Natural killer cell treated with Interleukin-12 subunit alpha and Interleukin-12 subunit beta and Interleukin-15 and Interleukin-18, amount 100 ng/mL, for 72 hours (primary cell): ENCODE measurements around the gene ATP5MG. TPM values are rescaled to one million over a fixed set of nuclear protein-coding genes. Genes with fewer than 3 reads are reported as not detected.
A peak's percentile ranks its signal among the peaks of the same experiment; 100 is the strongest.

Experiments used
- ATAC-seq, 2 donors: fragments of 150-1000 bp; cut with Tn5 transposase in 1 of 2; sonication (Bioruptor Pico), chemical (Tn5 transposase) in 1 of 2; 2 replicates each; pipeline ENCODE4 v1.10.0; 2021
- DNase-seq: peaks from one replicate; pipeline ENCODE4 v3.0.0; 2022; ENCODE audit warnings: low spot score
- H3K27ac Mint-ChIP-seq, 2 donors: 1 replicate in 1 of 2; 2 replicates in 1 of 2; pipeline ENCODE4 v1.8.0; 2022; ENCODE audit warnings: mixed read lengths in 2 of 2, mild to moderate bottlenecking in 1 of 2, moderate library complexity in 1 of 2
- H3K27me3 Mint-ChIP-seq, 2 donors: 1 replicate in 1 of 2; 2 replicates in 1 of 2; pipeline ENCODE4 v1.8.0; 2022; ENCODE audit warnings: mixed read lengths in 2 of 2
- H3K36me3 Mint-ChIP-seq: one replicate; pipeline ENCODE4 v1.8.0; 2022; ENCODE audit warnings: mixed read lengths
- H3K4me1 Mint-ChIP-seq, 2 donors: 1 replicate in 1 of 2; 2 replicates in 1 of 2; pipeline ENCODE4 v1.8.0; 2022; ENCODE audit warnings: low read depth in 2 of 2, mixed read lengths in 2 of 2, mild to moderate bottlenecking in 1 of 2
- H3K4me3 Mint-ChIP-seq: one replicate; pipeline ENCODE4 v1.8.0; 2022; ENCODE audit warnings: mixed read lengths
- H3K9me3 Mint-ChIP-seq: 2 replicates; pipeline ENCODE4 v1.8.0; 2022; ENCODE audit warnings: mixed read lengths
- total RNA-seq, 2 donors: library from RNA; stranded (reverse); gene quantifications; one replicate each; pipeline ENCODE4 v1.2.3, GENCODE V29; 2022

Gene ATP5MG
- total RNA-seq, 2 donors from 2014 or later, result 183 to 189 TPM

DNA sequence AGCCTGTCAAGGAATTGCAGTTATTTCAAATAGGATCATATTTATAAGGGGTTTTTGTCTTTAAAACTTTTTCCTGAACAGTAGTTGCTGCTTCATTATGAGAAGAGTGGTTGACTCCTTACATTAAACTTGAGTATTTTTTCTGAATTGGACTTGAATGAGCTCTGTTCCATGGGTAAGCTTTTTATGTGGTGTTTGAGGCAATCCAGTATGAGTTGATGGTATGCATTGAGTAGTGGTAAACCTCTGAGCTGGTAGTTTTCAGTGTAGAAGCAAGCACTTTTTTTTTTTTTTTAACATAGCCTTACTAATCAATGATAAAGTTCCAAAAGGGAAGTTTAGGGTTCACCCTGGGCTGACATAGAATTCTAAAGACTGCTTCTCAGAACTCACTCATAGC is 38.2 kb downstream of the ATP5MG start:
- H3K36me3 Mint-ChIP-seq, result no peaks in the 10 kb centered on the region
- no peak for ATAC-seq
- no peak for DNase-seq
- no peaks in the 10 kb centered on the region for H3K27me3 Mint-ChIP-seq
- H3K9me3 Mint-ChIP-seq, result no peaks in the 10 kb centered on the region
- H3K4me1 Mint-ChIP-seq, result peaks cover 61 to 69% of the 10 kb centered on the region in 2 donors
- peak overlapping the region; percentile 84 to 97 for H3K27ac Mint-ChIP-seq
- peak overlapping the region; percentile 87 for H3K4me3 Mint-ChIP-seq

DNA sequence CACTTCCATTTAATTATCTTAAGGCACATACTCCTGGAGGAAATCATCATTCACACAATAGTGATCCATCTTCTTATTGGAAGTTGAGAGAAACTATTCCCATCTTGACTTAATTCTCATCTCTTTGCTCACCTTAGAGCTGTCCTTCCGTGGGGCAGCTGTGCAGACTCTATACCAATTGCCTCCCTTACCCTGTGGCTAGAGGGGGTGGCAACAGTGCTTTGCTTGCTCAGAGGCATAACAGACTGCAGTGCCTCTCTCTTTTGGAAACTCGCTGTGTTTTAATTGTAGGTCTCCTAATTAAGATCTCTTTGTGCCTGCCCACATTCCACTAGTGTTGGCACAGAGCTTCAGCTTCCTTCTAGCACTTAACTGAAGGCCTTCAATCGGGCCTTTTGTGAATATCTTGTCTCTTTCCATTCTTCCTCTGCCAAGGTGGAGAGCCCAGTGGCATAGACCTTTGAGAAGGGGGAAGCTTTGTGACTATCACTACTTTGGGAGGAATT is 40.4 kb downstream of the ATP5MG start:
- H3K4me1 Mint-ChIP-seq, result peaks cover 70 to 80% of the 10 kb centered on the region in 2 donors
- H3K9me3 Mint-ChIP-seq, result no peaks in the 10 kb centered on the region
- ATAC-seq, result no peak
- peak overlapping the region; percentile 84 to 97 for H3K27ac Mint-ChIP-seq
- H3K36me3 Mint-ChIP-seq, result peaks cover 5% of the 10 kb centered on the region
- no peaks in the 10 kb centered on the region for H3K27me3 Mint-ChIP-seq
- H3K4me3 Mint-ChIP-seq, result peak overlapping the region; percentile 87
- no peak for DNase-seq

DNA sequence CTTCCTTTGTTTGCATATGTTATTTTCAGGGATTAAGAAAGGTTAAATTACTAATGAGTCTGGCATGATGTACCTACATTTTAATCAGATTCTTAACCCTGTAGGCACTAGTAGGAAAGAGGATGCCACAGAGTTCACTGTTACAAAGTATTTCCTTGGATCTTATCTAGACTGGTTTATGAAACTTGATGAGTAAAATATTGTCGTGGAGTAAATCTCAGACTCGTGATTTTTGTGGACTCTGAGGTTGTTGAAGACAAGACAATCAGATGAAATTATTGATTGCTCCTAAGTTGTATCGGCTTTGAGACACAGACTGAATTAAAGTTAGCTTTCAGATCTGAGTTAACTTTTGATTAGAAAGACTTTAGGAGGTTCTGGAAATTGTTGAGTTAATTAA is 40.9 kb downstream of the ATP5MG start:
- no peaks in the 10 kb centered on the region for H3K27me3 Mint-ChIP-seq
- H3K27ac Mint-ChIP-seq, result peak overlapping the region; percentile 84 to 97
- no peak for ATAC-seq
- no peak for DNase-seq
- peaks cover 5% of the 10 kb centered on the region for H3K36me3 Mint-ChIP-seq
- H3K4me1 Mint-ChIP-seq, result peaks cover 73 to 84% of the 10 kb centered on the region in 2 donors
- peak overlapping the region; percentile 87 for H3K4me3 Mint-ChIP-seq
- H3K9me3 Mint-ChIP-seq, result no peaks in the 10 kb centered on the region

DNA sequence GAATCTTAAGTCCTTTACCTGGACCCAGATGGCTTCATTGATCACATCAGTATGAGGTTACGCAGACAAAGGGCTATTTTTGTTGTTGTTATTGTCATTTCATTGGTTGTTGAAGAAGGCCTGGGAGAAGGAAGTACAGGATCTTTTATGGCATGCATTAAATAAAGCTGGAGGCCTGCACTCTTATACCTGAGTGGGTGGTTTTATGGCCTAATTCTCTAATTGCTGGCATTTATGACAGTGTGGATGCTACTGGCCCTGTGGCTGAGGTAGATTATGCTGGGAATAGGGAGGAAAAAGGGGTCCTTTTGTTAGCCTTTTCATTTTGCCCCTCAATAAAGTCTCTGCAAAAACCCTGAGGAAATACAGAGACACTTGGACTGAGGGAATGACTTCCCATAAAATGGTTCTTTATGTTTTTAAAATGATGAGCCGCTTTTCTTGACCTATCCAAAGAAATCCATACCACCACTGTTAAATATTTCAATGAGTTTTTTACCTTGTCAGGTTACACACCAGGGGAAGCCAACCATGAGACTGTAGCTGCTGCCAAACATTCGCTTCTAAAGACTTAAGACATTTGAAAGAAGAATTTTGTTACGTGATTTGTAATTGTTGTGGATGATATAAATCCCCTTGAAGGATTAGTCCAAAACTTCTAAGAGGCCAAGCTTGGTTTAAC is 41.6 kb downstream of the ATP5MG start:
- Mint-ChIP-seq H3K36me3 (peaks cover 5% of the 10 kb centered on the region), H3K27ac (peak overlapping the region; percentile 84 to 97), H3K9me3 (no peaks in the 10 kb centered on the region), H3K4me1 (peaks cover 76 to 92% of the 10 kb centered on the region in 2 donors), H3K4me3 (peak overlapping the region; percentile 87), H3K27me3 (no peaks in the 10 kb centered on the region)
- ATAC-seq, result no peak
- DNase-seq, result no peak

DNA sequence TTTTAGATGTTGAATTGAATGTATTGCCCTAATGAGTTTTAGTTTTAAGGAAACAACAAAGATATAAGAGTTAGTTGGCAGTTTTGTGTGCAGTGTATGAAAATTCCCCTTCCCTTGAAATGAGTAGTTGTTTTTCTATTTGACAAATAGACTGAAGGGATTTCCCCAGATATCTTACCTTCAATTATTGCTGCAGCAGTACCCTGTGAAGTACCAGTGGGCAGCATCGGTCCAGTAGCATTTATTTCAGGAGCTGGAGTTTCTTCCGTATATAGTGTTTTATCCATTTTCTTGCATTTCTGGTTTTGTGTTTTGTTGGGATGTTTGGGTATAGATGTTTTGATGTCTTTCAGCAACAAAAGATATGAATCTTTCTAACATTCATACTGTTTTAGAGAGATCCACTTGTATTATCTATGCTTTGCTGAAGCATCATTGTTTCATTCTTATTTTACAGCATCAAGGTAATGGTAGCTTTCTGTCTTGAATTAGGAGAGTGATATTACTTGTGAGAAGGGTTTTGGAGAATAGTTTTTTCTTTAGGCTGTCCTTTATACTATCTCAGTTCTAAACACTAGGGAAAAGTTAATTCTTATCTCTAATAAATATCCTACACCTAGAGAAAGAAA is 42.3 kb downstream of the ATP5MG start:
- ATAC-seq (peak; percentile 73 to 75), DNase-seq (no peak)
- Mint-ChIP-seq H3K36me3 (peaks cover 5% of the 10 kb centered on the region), H3K27me3 (no peaks in the 10 kb centered on the region), H3K4me3 (peak overlapping the region; percentile 87), H3K9me3 (no peaks in the 10 kb centered on the region), H3K4me1 (peaks cover 77 to 92% of the 10 kb centered on the region in 2 donors), H3K27ac (peak overlapping the region; percentile 84 to 97)

DNA sequence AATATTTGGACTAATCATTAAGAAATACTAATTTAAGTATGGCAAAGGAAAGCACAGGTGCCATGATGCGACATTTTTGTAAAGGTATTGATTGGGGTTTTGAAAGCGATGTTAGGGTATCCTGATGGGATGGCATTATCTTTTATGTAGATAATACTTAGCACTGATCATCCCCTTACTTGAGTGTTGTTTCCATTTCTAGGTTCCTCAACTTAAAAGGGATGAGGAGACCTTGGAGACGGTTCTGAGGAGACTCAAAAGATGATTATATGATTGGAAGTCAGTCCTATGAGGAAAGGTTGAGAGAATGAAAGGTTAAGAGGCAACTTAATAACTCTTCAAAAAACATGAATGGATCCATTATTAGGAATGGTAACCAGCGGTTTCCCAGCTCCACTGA is 46.0 kb downstream of the ATP5MG start:
- peaks cover 5% of the 10 kb centered on the region for H3K36me3 Mint-ChIP-seq
- no peaks in the 10 kb centered on the region for H3K27me3 Mint-ChIP-seq
- H3K4me3 Mint-ChIP-seq, result peak overlapping the region; percentile 81
- ATAC-seq (no peak), DNase-seq (no peak)
- no peaks in the 10 kb centered on the region for H3K9me3 Mint-ChIP-seq
- peak overlapping the region; percentile 71 to 85 for H3K27ac Mint-ChIP-seq
- H3K4me1 Mint-ChIP-seq, result peaks cover 65 to 66% of the 10 kb centered on the region in 2 donors

DNA sequence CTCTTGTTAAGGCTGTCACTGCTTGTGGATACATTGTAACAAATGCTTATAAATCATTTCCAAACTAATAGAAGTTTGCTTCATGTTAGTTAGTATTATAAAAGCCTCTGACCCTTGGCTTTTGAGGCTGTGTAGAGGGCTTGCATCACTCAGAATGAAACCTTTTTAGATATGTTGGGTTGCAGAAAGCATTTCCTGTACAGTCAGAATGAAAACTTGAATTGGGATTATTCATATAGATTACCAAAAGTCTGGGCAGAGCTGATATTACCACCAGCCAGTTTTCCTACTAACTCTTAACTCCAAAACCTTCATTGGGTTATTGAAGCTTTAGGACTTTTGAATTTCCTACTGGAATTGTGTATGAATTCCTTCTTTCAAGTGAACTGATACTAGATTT is 46.9 kb downstream of the ATP5MG start:
- Mint-ChIP-seq H3K4me1 (peaks cover 61 to 65% of the 10 kb centered on the region in 2 donors), H3K27ac (peak overlapping the region; percentile 71 to 85), H3K27me3 (no peaks in the 10 kb centered on the region), H3K9me3 (no peaks in the 10 kb centered on the region), H3K4me3 (peak overlapping the region; percentile 81), H3K36me3 (peaks cover 6% of the 10 kb centered on the region)
- ATAC-seq, result peak; percentile 89 to 92
- no peak for DNase-seq

DNA sequence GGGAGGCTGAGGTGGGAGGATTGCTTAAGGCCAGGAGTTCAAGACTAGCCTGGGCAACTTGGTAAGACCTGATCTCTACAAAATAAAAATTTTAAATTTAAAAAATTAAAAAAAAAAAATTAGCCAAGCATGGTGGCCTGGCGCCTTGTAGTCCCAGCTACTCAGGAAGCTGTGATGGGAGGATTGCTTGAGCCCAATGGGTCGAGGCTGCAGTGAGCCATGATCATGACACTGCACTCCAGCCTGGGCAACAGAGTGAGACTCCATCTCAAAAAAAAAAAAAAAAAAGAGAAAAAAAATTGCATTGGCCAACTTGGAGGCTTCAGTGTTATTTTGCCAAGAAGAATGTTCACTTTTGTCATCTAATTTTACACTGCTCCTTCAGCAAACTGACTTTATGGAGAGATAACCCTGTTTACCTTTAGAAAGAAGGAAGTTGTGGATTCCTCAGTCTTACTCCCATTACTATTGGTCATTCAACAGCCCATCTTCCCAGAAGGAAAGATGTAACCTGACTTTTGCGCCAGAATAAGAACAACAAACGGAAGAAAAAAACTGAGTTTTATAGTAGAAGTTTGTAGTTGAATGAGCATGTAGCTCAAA is 48.0 kb downstream of the ATP5MG start:
- DNase-seq (no peak), ATAC-seq (no peak)
- no peaks in the 10 kb centered on the region for H3K9me3 Mint-ChIP-seq
- H3K27me3 Mint-ChIP-seq, result no peaks in the 10 kb centered on the region
- H3K4me1 Mint-ChIP-seq, result peaks cover 61 to 65% of the 10 kb centered on the region in 2 donors
- no peak overlapping the region for H3K4me3 Mint-ChIP-seq
- peak overlapping the region in 1 of 2 donors; percentile 83 for H3K27ac Mint-ChIP-seq
- H3K36me3 Mint-ChIP-seq, result peaks cover 15% of the 10 kb centered on the region

DNA sequence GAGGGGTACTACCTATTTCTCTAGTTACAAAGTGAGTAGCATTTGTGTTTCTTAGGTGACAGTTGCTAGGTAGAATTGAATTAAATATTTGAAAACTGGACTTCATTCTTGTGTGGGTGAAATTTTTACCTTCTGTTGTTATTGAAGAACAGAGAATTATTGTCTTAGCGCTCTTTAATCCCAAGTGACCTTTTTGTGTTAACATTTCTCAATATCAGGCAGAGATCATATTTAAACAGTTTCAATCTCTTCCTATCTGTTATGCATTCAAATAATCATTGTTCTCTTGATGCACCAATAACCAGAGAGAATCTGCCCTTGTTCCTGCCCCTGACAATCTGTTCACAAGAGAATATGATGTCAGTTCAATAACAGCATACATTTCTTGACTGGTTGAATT is 49.0 kb downstream of the ATP5MG start:
- Mint-ChIP-seq H3K36me3 (peaks cover 11% of the 10 kb centered on the region), H3K27me3 (no peaks in the 10 kb centered on the region), H3K4me3 (peak overlapping the region; percentile 33), H3K9me3 (no peaks in the 10 kb centered on the region), H3K4me1 (peaks cover 55 to 58% of the 10 kb centered on the region in 2 donors), H3K27ac (peak overlapping the region; percentile 48 to 83)
- no peak for DNase-seq
- ATAC-seq, result no peak

Other genes with a start within 250 kb of the ATP5MG start
- not detected for gene SCN4B, start 248.8 kb upstream of the ATP5MG start, total RNA-seq
- not detected for gene SCN2B, start 225.0 kb upstream of the ATP5MG start, total RNA-seq
- 1 to 10 TPM; 1.4 to 8.5 TPM for gene JAML, start 176.6 kb upstream of the ATP5MG start, total RNA-seq
- gene MPZL3, start 149.2 kb upstream of the ATP5MG start, total RNA-seq, result 10 to 100 TPM; 10.8 to 12.8 TPM
- under 1 TPM in 1 of 2 donors, not detected in 1; 0.45 TPM for gene MPZL2, start 137.3 kb upstream of the ATP5MG start, total RNA-seq
- gene CD3E, start 96.9 kb upstream of the ATP5MG start, total RNA-seq, result 100 to 1,000 TPM in 1 of 2 donors, 10 to 100 TPM in 1; 25.7 to 148 TPM
- gene CD3D, start 58.9 kb upstream of the ATP5MG start, total RNA-seq, result 100 to 1,000 TPM in 1 of 2 donors, 10 to 100 TPM in 1; 30.5 to 161 TPM
- gene CD3G, start 57.3 kb upstream of the ATP5MG start, total RNA-seq, result 10 to 100 TPM in 1 of 2 donors, 1 to 10 TPM in 1; 7.1 to 49.4 TPM
- 10 to 100 TPM; 45.0 to 58.8 TPM for gene UBE4A, start 42.0 kb upstream of the ATP5MG start, total RNA-seq
- 100 to 1,000 TPM; 145 to 202 TPM for gene KMT2A, start 34.9 kb downstream of the ATP5MG start, total RNA-seq
- gene TTC36, start 125.9 kb downstream of the ATP5MG start, total RNA-seq, result 1 to 10 TPM; 2.5 to 3.4 TPM
- 1 to 10 TPM; 6.9 to 9.8 TPM for gene TMEM25, start 129.6 kb downstream of the ATP5MG start, total RNA-seq
- 10 to 100 TPM; 12.1 to 13.2 TPM for gene IFT46, start 164.3 kb downstream of the ATP5MG start, total RNA-seq
- 100 to 1,000 TPM; 152 to 212 TPM for gene ARCN1, start 170.8 kb downstream of the ATP5MG start, total RNA-seq
- gene PHLDB1, start 206.0 kb downstream of the ATP5MG start, total RNA-seq, result 1 to 10 TPM in 1 of 2 donors, under 1 TPM in 1; 0.98 to 2.6 TPM